Uterus (tissue), 2 donors: ENCODE measurements around the gene ARMH3.

ENCODE experiments used
- CTCF ChIP-seq, 4 experiments: fragments of 200-600 bp in 2 of 4; fragments of 450-650 bp in 2 of 4; sonication (generic) in 2 of 4; IDR thresholded peaks; one replicate each; pipeline ENCODE4 v1.5.1; 2016 to 2019; ENCODE audit warnings: antibody characterized with exemption in 4 of 4, mild to moderate bottlenecking in 2 of 4, moderate library complexity in 1 of 4
- POLR2A ChIP-seq, 2 donors: fragments of 450-650 bp; IDR thresholded peaks; one replicate each; pipeline ENCODE4 v1.6.1; 2016; ENCODE audit warnings: antibody characterized with exemption in 2 of 2, mild to moderate bottlenecking in 1 of 2, moderate library complexity in 1 of 2

GRCh38 chr10:101965075-101965765 lies 90.8 kb downstream of the ARMH3 start:
- TF ChIP-seq CTCF (IDR thresholded peaks at IDR 0.05) = no peak
- no peak for TF ChIP-seq POLR2A (IDR thresholded peaks at IDR 0.05)
